22Rv1 (cell line): Measurements from ENCODE around the gene PRR15L.

ENCODE experiments used
- H3K27ac ChIP-seq: fragments of 450-650 bp; 2 replicates; pipeline ENCODE4 v1.5.1; 2017
- ZFX ChIP-seq: fragments of 450-650 bp; IDR thresholded peaks from 2 replicates; pipeline ENCODE4 v1.6.1; 2017; ENCODE audit warnings: antibody characterized with exemption, borderline replicate concordance
- TF ChIP-seq, protein P1 (sequence below): fragments of 450-650 bp; IDR thresholded peaks from 2 replicates; pipeline ENCODE4 v1.5.1; 2017; ENCODE audit warnings: mild to moderate bottlenecking

The PRR15L gene

DNA sequence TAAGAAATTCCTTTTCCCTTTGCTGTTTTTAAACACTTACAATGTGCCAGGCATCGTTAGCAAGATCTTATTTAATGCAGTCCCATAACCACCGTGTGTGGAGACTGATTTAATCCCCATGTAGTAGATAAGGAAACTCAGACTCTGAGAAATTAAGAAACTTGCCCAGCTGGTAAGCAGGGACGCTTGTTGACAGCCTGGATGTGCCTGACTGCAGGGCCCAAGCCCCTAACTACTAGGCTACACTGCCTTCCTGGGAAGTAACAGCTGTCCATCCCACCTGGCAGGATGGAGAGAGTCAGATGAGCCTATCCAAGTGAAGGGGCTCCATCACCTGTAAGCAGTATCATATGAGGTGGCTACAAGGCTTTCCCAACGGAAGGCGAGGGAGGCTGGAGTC, 36.3 kb upstream of the PRR15L start:
- TF ChIP-seq ZFX: no peak
- TF ChIP-seq, protein P1, sequence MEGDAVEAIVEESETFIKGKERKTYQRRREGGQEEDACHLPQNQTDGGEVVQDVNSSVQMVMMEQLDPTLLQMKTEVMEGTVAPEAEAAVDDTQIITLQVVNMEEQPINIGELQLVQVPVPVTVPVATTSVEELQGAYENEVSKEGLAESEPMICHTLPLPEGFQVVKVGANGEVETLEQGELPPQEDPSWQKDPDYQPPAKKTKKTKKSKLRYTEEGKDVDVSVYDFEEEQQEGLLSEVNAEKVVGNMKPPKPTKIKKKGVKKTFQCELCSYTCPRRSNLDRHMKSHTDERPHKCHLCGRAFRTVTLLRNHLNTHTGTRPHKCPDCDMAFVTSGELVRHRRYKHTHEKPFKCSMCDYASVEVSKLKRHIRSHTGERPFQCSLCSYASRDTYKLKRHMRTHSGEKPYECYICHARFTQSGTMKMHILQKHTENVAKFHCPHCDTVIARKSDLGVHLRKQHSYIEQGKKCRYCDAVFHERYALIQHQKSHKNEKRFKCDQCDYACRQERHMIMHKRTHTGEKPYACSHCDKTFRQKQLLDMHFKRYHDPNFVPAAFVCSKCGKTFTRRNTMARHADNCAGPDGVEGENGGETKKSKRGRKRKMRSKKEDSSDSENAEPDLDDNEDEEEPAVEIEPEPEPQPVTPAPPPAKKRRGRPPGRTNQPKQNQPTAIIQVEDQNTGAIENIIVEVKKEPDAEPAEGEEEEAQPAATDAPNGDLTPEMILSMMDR: no peak

DNA sequence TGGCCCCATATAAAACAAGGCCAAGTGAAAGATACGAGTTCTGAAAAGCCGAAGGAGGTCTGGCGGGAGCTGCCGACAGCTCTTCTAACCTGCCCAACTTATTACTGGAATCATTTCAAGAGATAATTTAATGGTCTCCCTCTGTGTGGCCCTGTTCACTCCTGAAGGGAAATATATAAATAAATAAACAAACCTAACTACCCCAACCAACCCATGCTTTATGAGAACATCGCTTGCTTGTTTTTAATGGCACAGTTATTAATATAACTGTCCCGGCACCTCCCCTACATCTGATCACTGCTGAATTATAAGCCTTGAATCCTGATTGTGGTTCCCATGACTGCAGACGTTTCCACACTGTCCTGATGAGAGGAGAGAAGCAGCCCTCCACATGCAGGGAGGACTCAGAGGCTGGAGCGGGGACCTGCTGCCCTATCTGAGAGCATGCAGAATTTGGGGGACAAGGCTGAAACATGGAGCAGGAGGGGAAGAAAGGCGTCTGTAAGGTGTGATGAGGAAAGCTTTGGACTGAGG, 35.4 kb upstream of the PRR15L start:
- TF ChIP-seq ZFX: no peak
- TF ChIP-seq, protein P1: no peak
- no peak overlapping the region for H3K27ac ChIP-seq

More for the DNA sequence above, 36.3 kb upstream of the PRR15L start:
- H3K27ac ChIP-seq: no peak overlapping the region

DNA sequence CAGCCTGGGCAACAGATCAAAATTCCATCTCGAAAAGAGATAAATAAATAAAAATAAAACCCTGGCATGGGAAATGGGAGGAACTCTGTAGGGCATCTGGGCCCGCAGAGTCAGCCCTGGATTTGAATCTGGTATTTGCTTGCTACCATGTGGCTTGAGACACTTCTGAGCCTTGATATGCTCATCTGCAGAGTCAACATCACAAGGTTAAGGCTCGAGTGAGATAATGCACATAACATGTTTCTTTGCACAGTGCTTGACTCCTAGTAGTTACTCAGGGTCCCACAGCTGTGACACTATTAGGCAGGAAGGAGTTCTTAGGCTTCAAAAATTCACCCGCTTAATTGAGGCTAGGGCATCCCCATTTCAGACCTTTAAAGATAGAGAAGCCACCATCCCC, 34.5 kb upstream of the PRR15L start:
- no peak overlapping the region for H3K27ac ChIP-seq
- TF ChIP-seq ZFX: no peak
- TF ChIP-seq, protein P1: no peak

DNA sequence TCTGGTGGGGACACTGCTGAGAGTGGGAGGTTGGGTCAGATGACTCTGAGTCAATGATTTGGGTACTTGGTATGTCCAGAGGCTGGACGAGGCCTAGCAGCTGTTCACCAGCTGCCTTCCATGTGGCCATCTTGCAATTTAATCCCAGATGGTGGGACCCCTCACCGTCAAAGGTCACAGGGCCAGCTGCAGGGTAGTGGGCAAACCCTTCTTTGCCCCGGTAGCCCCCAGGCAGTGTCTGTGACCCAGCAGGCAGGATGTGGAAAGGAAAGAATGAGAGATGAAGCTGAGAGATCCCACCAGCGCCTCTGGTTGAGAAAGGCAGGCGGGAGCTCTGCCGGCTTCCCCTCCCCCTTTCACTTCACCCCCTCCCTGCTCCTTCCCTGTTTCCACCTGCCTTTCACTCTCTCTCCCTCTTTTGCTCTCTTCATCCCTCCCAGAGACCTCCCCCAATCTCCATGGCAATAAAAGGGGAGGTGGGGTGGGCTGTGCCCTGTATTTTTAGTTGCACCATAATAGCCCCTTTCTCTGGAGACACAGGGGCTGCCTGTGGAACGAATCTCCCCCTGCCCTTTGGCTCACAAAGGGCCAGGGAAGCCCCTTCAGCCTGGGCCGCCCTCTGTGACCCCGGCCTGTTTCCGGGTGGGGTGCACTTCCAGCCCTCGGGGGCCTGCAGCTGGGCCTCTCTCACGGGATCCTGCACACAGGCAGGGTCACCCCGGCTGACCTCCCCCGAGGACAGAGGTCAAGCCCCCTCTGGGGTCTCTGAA, 33.5 kb upstream of the PRR15L start:
- no peak overlapping the region for H3K27ac ChIP-seq

DNA sequence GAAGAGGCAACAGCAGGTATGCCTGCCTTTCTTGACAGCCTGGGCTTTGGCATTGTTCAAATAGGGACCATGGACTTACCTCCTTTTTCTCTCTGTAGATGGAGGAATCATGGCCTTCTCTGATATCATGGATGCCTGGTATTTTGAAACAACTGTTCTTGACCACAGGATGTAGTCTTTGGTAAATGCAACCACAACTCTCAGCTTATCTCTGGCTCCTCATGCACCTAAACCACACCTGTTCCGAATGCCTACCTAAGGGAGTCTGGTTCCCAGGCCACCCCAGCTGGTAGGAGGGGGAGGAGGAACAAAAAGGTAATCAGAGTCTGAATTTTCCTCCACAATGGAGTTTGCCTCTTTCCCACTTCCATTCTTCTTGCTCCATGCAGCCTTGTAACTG, 32.0 kb upstream of the PRR15L start:
- TF ChIP-seq ZFX: no peak
- TF ChIP-seq, protein P1: no peak
- H3K27ac ChIP-seq: no peak overlapping the region

More for the DNA sequence above, 33.5 kb upstream of the PRR15L start:
- no peak for TF ChIP-seq ZFX
- TF ChIP-seq, protein P1: no peak

DNA sequence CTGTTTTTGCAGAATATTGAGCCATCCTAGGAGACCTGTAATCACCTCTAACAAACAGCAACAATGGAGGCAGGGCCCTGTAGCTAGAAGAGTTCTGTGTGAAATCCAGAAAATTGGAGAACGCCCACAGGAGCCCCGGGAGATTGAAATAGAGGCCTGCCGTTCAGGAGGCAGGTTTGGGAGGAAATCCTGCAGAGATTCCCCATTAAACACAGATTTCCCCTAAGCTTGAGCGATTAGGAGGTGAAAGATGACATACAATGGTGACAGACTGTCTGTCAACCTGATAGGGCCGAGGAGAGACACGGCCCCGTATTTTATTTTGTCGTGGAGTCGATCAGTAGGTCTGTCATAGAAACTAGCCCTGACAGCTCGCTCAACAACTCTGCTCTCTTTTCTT, 31.5 kb upstream of the PRR15L start:
- no peak overlapping the region for H3K27ac ChIP-seq
- TF ChIP-seq, protein P1: no peak
- no peak for TF ChIP-seq ZFX

DNA sequence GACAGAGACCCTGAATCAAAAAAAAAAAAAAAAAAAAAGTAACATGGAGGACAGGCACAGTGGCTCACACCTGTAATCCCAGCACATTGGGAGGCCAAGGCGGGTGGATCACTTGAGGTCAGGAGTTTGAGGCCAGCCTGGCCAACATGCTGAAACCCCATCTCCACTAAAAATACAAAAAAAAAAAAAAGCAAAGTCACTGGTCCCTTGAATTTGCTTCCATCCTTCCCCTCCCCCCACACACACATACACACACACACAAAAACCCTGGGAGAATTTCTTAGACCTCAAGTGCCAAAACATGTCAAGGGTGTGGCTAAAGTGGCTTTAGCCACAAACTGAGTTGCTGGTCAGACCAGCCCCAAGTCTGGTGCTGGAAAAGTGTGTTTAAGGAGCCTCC, 30.8 kb upstream of the PRR15L start:
- H3K27ac ChIP-seq: peak overlapping the region; percentile 85
